NCI-H2227 treated with DMSO at 0.1 percent for 48 hours (cell line): ENCODE measurements around the gene TIMM44.

Experiments
- DNase-seq: peaks from one replicate; lab custom pipeline; 2025; lab: John Stamatoyannopoulos, UW

TIMM44 gene

GRCh38 chr19:7914099-7914498 lies 29.4 kb downstream of the TIMM44 start:
- no peak for DNase-seq

- DNase-seq: no peak
Observed at GRCh38 chr19:7913652-7914051, 29.8 kb downstream of the TIMM44 start.

GRCh38 chr19:7912697-7913564 lies 30.5 kb downstream of the TIMM44 start:
- DNase-seq: no peak

- no peak for DNase-seq
Observed at GRCh38 chr19:7912144-7912696, 31.2 kb downstream of the TIMM44 start.

GRCh38 chr19:7911508-7912143 lies 31.8 kb downstream of the TIMM44 start:
- no peak for DNase-seq

- DNase-seq: no peak
Observed at GRCh38 chr19:7910321-7911161, 32.9 kb downstream of the TIMM44 start.

GRCh38 chr19:7909471-7910067 lies 33.9 kb downstream of the TIMM44 start:
- no peak for DNase-seq

GRCh38 chr19:7908742-7909461 lies 34.6 kb downstream of the TIMM44 start:
- no peak for DNase-seq

- DNase-seq: no peak
Observed at GRCh38 chr19:7908078-7908699, 35.3 kb downstream of the TIMM44 start.

GRCh38 chr19:7907544-7907943 lies 35.9 kb downstream of the TIMM44 start:
- DNase-seq: no peak

- DNase-seq: no peak
Observed at GRCh38 chr19:7907122-7907521, 36.3 kb downstream of the TIMM44 start.

- DNase-seq: no peak
Observed at GRCh38 chr19:7905859-7906258, 37.6 kb downstream of the TIMM44 start.

- no peak for DNase-seq
Observed at GRCh38 chr19:7905268-7905667, 38.2 kb downstream of the TIMM44 start.

GRCh38 chr19:7904074-7905020 lies 39.1 kb downstream of the TIMM44 start:
- no peak for DNase-seq

- peak; percentile 98 for DNase-seq
Observed at GRCh38 chr19:7903244-7904073, 40.0 kb downstream of the TIMM44 start, which contains the start of gene MAP2K7. TSS of gene MAP2K7 (plus strand) at chr19:7903877. CDS start at chr19:7903945, 68 bp downstream.

GRCh38 chr19:7902796-7903243 lies 40.6 kb downstream of the TIMM44 start:
- DNase-seq: no peak

GRCh38 chr19:7901337-7901736 lies 42.1 kb downstream of the TIMM44 start:
- DNase-seq: no peak

- no peak for DNase-seq
Observed at GRCh38 chr19:7900931-7901330, 42.5 kb downstream of the TIMM44 start.
